DOHH2 (cell line): ENCODE data around the gene LDLRAD4.

ENCODE experiments used
- H3F3A ChIP-seq: fragments of 200-600 bp; sonication (generic), shearing (Covaris generic); 2 replicates; pipeline ENCODE4 v1.6.0; 2016; ENCODE audit warnings: antibody characterized with exemption, mild to moderate bottlenecking; ENCODE audit not compliant: control insufficient read depth, insufficient read depth
- H3K27ac ChIP-seq: fragments of 200-600 bp; sonication (generic); 2 replicates; pipeline ENCODE4 v1.5.1; 2014; ENCODE audit warnings: low read depth, mild to moderate bottlenecking, low read length, moderate library complexity
- H3K27me3 ChIP-seq: fragments of 200-600 bp; sonication (generic); 2 replicates; pipeline ENCODE4 v1.6.1; 2014; ENCODE audit warnings: mild to moderate bottlenecking, low read length, mixed read lengths; ENCODE audit not compliant: control insufficient read depth
- H3K36me3 ChIP-seq: fragments of 200-600 bp; sonication (generic); 2 replicates; pipeline ENCODE4 v1.6.1; 2014; ENCODE audit warnings: mild to moderate bottlenecking, low read length, moderate library complexity, mixed read lengths; ENCODE audit not compliant: control insufficient read depth
- H3K4me1 ChIP-seq: fragments of 200-600 bp; sonication (generic); 2 replicates; pipeline ENCODE4 v1.6.1; 2014; ENCODE audit warnings: mild to moderate bottlenecking, low read length, mixed read lengths; ENCODE audit not compliant: control insufficient read depth
- H3K4me2 ChIP-seq: fragments of 200-600 bp; sonication (generic); 2 replicates; pipeline ENCODE4 v1.6.0; 2014; ENCODE audit warnings: mild to moderate bottlenecking, low read length, moderate library complexity
- H3K4me3 ChIP-seq: fragments of 200-600 bp; sonication (generic); 2 replicates; pipeline ENCODE4 v1.5.1; 2014; ENCODE audit warnings: mild to moderate bottlenecking, low read length, mixed read lengths
- H3K79me2 ChIP-seq: fragments of 200-600 bp; sonication (generic); 2 replicates; pipeline ENCODE4 v1.6.1; 2014; ENCODE audit warnings: mild to moderate bottlenecking, low read length, mixed read lengths; ENCODE audit not compliant: control insufficient read depth
- H3K9me2 ChIP-seq: fragments of 200-600 bp; sonication (generic); replicated peaks from 2 replicates; pipeline ENCODE4 v1.6.1; 2014; ENCODE audit warnings: mild to moderate bottlenecking, low read length, mixed read lengths; ENCODE audit not compliant: control insufficient read depth
- H3K9me3 ChIP-seq: fragments of 200-600 bp; sonication (generic); 2 replicates; pipeline ENCODE4 v1.6.1; 2014; ENCODE audit warnings: antibody characterized with exemption, low read length, mixed read lengths; ENCODE audit not compliant: control insufficient read depth, insufficient read depth
- H4K20me1 ChIP-seq: fragments of 200-600 bp; sonication (generic); 2 replicates; pipeline ENCODE4 v1.6.0; 2014; ENCODE audit warnings: low read depth, mild to moderate bottlenecking, antibody characterized with exemption, low read length, moderate library complexity; ENCODE audit not compliant: control insufficient read depth, insufficient read depth
- CTCF ChIP-seq: fragments of 200-600 bp; sonication (generic); IDR thresholded peaks from one replicate; pipeline ENCODE4 v1.5.1; 2014; ENCODE audit warnings: antibody characterized with exemption, mild to moderate bottlenecking, low read depth, low read length; ENCODE audit not compliant: poor library complexity, severe bottlenecking
- EZH2phosphoT487 ChIP-seq: fragments of 200-600 bp; sonication (generic); IDR thresholded peaks from 2 replicates; pipeline ENCODE4 v1.6.1; 2017; ENCODE audit warnings: borderline replicate concordance, mild to moderate bottlenecking, antibody characterized with exemption, low read length, moderate library complexity, mixed read lengths

The LDLRAD4 gene

GRCh38 chr18:13313006-13313686 lies 94.6 kb downstream of the LDLRAD4 start:
- peaks cover 9% of the 10 kb centered on the region; the same call in 1 of the 2 replicates for H3K9me3 ChIP-seq
- H3K36me3 ChIP-seq: no peaks in the 10 kb centered on the region
- no peaks in the 10 kb centered on the region for H3K4me1 ChIP-seq

GRCh38 chr18:13315000-13315399 lies 96.4 kb downstream of the LDLRAD4 start:
- H3F3A ChIP-seq: no peaks in the 10 kb centered on the region
- no peaks in the 10 kb centered on the region for H3K9me2 ChIP-seq
- H3K27ac ChIP-seq: no peak overlapping the region
- no peaks in the 10 kb centered on the region for H3K4me1 ChIP-seq
- no peaks in the 10 kb centered on the region for H4K20me1 ChIP-seq
- no peak overlapping the region for H3K4me3 ChIP-seq
- no peak overlapping the region for H3K4me2 ChIP-seq
- H3K27me3 ChIP-seq: no peaks in the 10 kb centered on the region; the same call in 1 of the 2 replicates
- no peaks in the 10 kb centered on the region for H3K79me2 ChIP-seq
- H3K9me3 ChIP-seq: peaks cover 9% of the 10 kb centered on the region; the same call in 1 of the 2 replicates
- H3K36me3 ChIP-seq: no peaks in the 10 kb centered on the region
- TF ChIP-seq CTCF: no peak
- TF ChIP-seq EZH2phosphoT487: no peak

More at GRCh38 chr18:13313006-13313686, 94.6 kb downstream of the LDLRAD4 start:
- Histone ChIP-seq H3F3A (no peaks in the 10 kb centered on the region), H3K4me3 (no peak overlapping the region), H3K9me2 (no peaks in the 10 kb centered on the region), H3K4me2 (no peak overlapping the region), H3K27ac (no peak overlapping the region), H3K79me2 (no peaks in the 10 kb centered on the region), H4K20me1 (no peaks in the 10 kb centered on the region), H3K27me3 (no peaks in the 10 kb centered on the region; the same call in 1 of the 2 replicates)
- TF ChIP-seq EZH2phosphoT487 (no peak), CTCF (no peak)

DNA sequence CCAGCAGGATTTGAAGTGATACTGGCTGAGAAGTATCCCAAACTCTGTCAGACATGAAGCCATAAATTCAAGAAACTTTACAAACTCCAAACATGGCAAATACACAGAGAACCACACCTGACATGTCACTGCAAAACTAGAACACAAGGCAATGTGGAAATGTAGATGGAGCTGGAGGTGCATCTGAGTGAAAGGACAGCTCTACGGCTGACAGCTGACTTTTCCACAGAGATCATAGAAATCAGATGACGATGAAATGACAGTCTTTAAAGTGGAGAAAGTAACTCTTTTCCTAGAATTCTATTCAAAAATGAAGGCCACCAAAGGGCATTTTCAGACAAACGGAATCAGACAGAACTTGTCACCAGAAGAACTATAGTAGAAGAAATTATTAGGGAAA lies 97.5 kb downstream of the LDLRAD4 start:
- Histone ChIP-seq H3F3A (no peaks in the 10 kb centered on the region), H3K4me1 (no peaks in the 10 kb centered on the region), H3K27me3 (no peaks in the 10 kb centered on the region; the same call in 1 of the 2 replicates), H3K9me2 (no peaks in the 10 kb centered on the region), H3K36me3 (no peaks in the 10 kb centered on the region), H3K4me2 (no peak overlapping the region), H4K20me1 (no peaks in the 10 kb centered on the region), H3K4me3 (no peak overlapping the region), H3K27ac (no peak overlapping the region), H3K79me2 (no peaks in the 10 kb centered on the region), H3K9me3 (peaks cover 9% of the 10 kb centered on the region; the same call in 1 of the 2 replicates)
- TF ChIP-seq CTCF: no peak
- TF ChIP-seq EZH2phosphoT487: no peak
